Sigmoid colon (tissue), 4 donors: Measurements from ENCODE around the gene MS4A4E.

Source experiments
- EP300 ChIP-seq, 4 donors: sonication (generic); formaldehyde crosslinking; IDR thresholded peaks; one replicate each; pipeline ENCODE4 v1.6.1; 2017; ENCODE audit warnings: antibody characterized with exemption in 4 of 4
- POLR2AphosphoS5 ChIP-seq, 4 donors: sonication (generic); formaldehyde crosslinking; IDR thresholded peaks; one replicate each; pipeline ENCODE4 v1.6.1; 2017; ENCODE audit warnings: antibody characterized with exemption in 4 of 4
- TF ChIP-seq, protein P1 (sequence below), 4 experiments: fragments of 450-650 bp in 3 of 4; fragments of 200-600 bp in 1 of 4; IDR thresholded peaks; one replicate each; pipeline ENCODE4 v1.5.1; 2016 to 2019; ENCODE audit warnings: antibody characterized with exemption in 4 of 4, mild to moderate bottlenecking in 3 of 4, moderate library complexity in 2 of 4

- TF ChIP-seq, protein P1, sequence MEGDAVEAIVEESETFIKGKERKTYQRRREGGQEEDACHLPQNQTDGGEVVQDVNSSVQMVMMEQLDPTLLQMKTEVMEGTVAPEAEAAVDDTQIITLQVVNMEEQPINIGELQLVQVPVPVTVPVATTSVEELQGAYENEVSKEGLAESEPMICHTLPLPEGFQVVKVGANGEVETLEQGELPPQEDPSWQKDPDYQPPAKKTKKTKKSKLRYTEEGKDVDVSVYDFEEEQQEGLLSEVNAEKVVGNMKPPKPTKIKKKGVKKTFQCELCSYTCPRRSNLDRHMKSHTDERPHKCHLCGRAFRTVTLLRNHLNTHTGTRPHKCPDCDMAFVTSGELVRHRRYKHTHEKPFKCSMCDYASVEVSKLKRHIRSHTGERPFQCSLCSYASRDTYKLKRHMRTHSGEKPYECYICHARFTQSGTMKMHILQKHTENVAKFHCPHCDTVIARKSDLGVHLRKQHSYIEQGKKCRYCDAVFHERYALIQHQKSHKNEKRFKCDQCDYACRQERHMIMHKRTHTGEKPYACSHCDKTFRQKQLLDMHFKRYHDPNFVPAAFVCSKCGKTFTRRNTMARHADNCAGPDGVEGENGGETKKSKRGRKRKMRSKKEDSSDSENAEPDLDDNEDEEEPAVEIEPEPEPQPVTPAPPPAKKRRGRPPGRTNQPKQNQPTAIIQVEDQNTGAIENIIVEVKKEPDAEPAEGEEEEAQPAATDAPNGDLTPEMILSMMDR (IDR thresholded peaks at IDR 0.05): no peak
- TF ChIP-seq POLR2AphosphoS5 (IDR thresholded peaks at IDR 0.05) (no peak), EP300 (IDR thresholded peaks at IDR 0.05) (no peak)
Measured at GRCh38 chr11:60274416-60274815, 31.5 kb upstream of the MS4A4E start.
